DOHH2 (cell line): ENCODE results near the gene C16orf96.

Experiments
- EZH2phosphoT487 ChIP-seq: fragments of 200-600 bp; sonication (generic); IDR thresholded peaks from 2 replicates; pipeline ENCODE4 v1.6.1; 2017; ENCODE audit warnings: borderline replicate concordance, mild to moderate bottlenecking, antibody characterized with exemption, low read length, moderate library complexity, mixed read lengths
- TF ChIP-seq, protein P1 (sequence below): fragments of 200-600 bp; sonication (generic); IDR thresholded peaks from one replicate; pipeline ENCODE4 v1.5.1; 2014; ENCODE audit warnings: antibody characterized with exemption, mild to moderate bottlenecking, low read depth, low read length; ENCODE audit not compliant: poor library complexity, severe bottlenecking

DNA sequence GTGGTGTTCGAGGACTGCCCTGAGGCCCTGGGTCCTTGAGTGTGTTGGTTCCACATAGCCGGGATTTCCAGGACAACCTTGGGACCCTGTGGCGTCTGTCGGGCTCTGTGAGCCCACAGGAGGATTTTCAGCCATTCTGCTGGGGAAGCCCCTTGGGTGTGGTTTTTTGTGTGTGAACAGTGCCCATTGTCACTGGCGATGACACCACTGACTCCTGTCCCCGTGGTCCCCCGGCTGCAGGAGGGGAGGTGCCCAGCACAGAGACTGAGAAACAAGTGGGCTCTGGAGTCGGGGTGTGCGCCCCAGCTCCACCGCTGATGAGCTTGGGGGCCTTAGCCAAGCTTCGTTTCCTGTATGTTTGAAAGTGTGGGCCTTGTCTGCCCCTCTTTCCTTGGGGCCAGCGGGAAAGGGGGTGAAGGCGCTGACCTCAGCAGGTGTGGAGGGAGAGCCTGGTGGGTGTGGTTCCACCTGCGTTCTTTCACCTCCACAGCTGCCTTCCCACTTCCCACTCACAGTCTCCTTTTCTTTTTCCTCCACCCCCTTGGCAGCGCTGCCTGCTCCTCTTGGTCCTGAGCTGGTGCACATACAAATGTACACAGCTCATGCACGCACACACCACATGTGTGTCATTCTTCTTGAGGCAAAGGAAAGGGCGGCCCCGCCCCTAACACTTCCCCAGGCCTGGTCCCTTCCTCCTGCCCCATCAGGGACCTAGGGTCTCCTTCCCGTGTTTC lies 84.6 kb downstream of the C16orf96 start:
- TF ChIP-seq, protein P1, sequence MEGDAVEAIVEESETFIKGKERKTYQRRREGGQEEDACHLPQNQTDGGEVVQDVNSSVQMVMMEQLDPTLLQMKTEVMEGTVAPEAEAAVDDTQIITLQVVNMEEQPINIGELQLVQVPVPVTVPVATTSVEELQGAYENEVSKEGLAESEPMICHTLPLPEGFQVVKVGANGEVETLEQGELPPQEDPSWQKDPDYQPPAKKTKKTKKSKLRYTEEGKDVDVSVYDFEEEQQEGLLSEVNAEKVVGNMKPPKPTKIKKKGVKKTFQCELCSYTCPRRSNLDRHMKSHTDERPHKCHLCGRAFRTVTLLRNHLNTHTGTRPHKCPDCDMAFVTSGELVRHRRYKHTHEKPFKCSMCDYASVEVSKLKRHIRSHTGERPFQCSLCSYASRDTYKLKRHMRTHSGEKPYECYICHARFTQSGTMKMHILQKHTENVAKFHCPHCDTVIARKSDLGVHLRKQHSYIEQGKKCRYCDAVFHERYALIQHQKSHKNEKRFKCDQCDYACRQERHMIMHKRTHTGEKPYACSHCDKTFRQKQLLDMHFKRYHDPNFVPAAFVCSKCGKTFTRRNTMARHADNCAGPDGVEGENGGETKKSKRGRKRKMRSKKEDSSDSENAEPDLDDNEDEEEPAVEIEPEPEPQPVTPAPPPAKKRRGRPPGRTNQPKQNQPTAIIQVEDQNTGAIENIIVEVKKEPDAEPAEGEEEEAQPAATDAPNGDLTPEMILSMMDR: no peak
- no peak for TF ChIP-seq EZH2phosphoT487
